HUES6 (cell line): ENCODE results near the gene SLMAP.

ENCODE experiments used
- H3K27ac ChIP-seq: 2 replicates; pipeline ENCODE4 v1.7.0; 2013; ENCODE audit warnings: low read depth, mild to moderate bottlenecking, low read length, inconsistent platforms
- H3K27me3 ChIP-seq: 2 replicates; pipeline ENCODE4 v1.6.1; 2013; ENCODE audit warnings: low read length; ENCODE audit not compliant: control insufficient read depth, insufficient read depth
- H3K36me3 ChIP-seq: 2 replicates; pipeline ENCODE4 v1.6.1; 2013; ENCODE audit warnings: low read length; ENCODE audit not compliant: control insufficient read depth, insufficient read depth
- H3K4me1 ChIP-seq: 2 replicates; pipeline ENCODE4 v1.6.1; 2013; ENCODE audit warnings: low read length; ENCODE audit not compliant: control insufficient read depth, insufficient read depth
- H3K4me3 ChIP-seq: 2 replicates; pipeline ENCODE4 v1.5.1; 2013; ENCODE audit warnings: low read depth, low read length
- H3K9ac ChIP-seq: one replicate; pipeline ENCODE4 v1.6.1; 2013; ENCODE audit warnings: mild to moderate bottlenecking, low read length
- H3K9me3 ChIP-seq: 2 replicates; pipeline ENCODE4 v1.6.1; 2013; ENCODE audit warnings: low read depth, low read length; ENCODE audit not compliant: control insufficient read depth, insufficient read depth

The SLMAP gene

DNA sequence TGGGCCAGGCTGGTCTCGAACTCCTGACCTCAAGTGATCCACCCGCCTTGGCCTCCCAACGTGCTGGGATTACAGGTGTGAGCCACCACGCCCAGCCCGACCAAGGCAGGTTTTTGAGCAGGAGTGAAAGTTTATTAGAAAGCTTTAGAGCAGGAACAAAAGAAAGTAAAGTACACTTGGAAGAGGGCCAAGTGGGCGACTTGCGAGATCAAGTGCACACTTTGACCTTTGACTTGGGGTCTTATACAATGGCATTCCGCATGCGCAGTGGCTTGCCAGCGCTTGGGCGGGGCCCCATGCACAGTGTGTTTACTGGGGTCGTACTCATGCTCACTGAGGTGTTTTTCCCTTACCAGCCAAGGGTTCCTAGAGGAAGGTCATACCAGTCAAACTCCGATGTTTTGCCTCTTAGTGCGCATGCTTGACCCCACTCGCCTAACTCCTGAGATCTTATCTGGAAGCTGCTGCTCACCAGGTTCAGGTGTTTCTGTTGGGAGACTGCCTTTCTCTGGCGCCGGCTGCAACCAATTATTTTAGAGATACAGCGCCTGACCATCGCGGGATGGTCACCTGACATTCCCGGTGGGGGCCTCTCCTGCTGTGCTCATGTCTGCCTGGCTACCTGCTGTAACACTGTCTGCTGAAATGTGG, 205.2 kb downstream of the SLMAP start:
- no peaks in the 10 kb centered on the region for H3K36me3 ChIP-seq
- no peaks in the 10 kb centered on the region for H3K27me3 ChIP-seq
- no peak overlapping the region for H3K4me3 ChIP-seq
- H3K4me1 ChIP-seq, result peaks cover 16% of the 10 kb centered on the region
- no peak overlapping the region for H3K9ac ChIP-seq
- no peak overlapping the region for H3K27ac ChIP-seq
- no peaks in the 10 kb centered on the region for H3K9me3 ChIP-seq

DNA sequence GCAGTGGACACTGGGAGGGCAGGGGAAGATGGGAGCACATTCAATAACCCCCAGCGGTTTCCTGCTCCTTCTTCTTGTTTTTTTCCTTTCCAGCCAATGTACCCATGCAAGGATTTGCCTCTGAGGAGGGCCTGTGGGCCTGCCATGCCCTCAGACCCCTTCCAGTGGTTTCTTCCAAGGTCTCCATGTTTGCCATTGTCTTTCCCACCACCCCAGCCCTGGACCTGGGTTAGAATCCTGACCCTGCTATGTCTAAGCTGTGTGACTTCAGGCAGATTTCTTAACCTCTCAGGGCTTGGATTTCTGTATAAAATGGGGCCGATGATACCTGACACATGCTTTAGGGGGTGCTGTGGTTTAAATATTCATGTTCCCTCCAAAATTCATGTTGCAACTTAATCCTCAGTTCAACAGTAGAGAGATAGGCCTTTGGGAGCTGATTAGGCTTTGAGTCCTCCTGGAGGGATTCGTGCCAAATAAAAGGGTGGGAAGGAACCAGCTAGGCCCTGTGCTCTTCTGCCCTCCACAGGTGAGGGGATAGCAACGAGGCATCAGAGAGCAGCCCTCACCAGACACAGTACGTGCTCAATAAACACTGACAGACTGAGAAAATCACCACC, 205.8 kb downstream of the SLMAP start:
- Histone ChIP-seq H3K27ac (no peak overlapping the region), H3K9me3 (no peaks in the 10 kb centered on the region), H3K27me3 (no peaks in the 10 kb centered on the region)

DNA sequence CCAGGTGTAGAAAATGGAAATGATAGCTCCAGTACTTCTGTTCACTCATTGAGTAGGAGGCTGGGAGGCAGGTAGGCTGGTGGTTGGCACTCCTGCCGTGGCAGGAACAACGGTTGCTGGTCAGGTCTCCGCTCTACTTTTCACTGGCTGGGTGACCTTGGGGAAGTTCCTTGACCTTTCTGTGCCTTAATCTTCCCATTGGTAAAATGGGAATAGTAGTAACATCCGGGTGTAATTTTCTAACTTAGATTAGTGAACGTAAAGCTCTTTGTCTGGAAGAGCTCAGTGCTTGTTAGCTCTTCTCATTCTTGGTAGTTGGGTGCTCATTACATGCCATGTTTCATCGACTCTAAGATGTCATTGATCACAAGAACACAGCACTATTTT, 206.3 kb downstream of the SLMAP start:
- Histone ChIP-seq H3K27ac (no peak overlapping the region), H3K9ac (no peak overlapping the region), H3K36me3 (no peaks in the 10 kb centered on the region), H3K27me3 (no peaks in the 10 kb centered on the region), H3K4me1 (peaks cover 16% of the 10 kb centered on the region), H3K9me3 (no peaks in the 10 kb centered on the region), H3K4me3 (no peak overlapping the region)

More for the DNA sequence above, 205.8 kb downstream of the SLMAP start:
- Histone ChIP-seq H3K4me3 (no peak overlapping the region), H3K36me3 (no peaks in the 10 kb centered on the region), H3K4me1 (peaks cover 16% of the 10 kb centered on the region), H3K9ac (no peak overlapping the region)

DNA sequence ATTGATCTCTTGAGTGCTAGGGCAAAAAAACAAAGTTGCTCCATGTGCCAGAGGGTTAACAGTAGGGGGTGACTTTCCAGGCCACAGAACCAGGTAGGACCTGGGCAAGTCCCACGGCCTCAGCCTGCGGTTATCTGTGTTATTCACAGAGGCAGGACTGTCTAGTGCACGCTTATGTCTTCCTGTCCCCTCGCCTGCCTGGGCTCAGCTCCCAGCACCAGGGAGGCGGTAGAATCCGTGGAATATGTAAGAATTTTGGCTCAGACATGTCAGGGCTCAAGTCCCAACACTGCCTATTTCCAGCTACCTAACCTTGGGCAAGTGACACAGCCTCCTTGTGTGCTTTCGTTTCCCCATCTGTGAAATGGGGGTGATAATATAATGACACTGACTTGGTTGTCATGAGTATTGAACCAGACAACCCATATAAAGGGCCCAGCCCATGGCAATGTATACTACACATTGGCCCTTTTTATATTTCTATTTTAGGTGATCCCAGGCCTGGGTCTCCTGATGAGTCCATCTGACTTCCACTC, 207.8 kb downstream of the SLMAP start:
- Histone ChIP-seq H3K9me3 (no peaks in the 10 kb centered on the region), H3K4me3 (no peak overlapping the region), H3K36me3 (no peaks in the 10 kb centered on the region), H3K9ac (no peak overlapping the region), H3K27ac (no peak overlapping the region), H3K4me1 (peaks cover 16% of the 10 kb centered on the region), H3K27me3 (no peaks in the 10 kb centered on the region)

DNA sequence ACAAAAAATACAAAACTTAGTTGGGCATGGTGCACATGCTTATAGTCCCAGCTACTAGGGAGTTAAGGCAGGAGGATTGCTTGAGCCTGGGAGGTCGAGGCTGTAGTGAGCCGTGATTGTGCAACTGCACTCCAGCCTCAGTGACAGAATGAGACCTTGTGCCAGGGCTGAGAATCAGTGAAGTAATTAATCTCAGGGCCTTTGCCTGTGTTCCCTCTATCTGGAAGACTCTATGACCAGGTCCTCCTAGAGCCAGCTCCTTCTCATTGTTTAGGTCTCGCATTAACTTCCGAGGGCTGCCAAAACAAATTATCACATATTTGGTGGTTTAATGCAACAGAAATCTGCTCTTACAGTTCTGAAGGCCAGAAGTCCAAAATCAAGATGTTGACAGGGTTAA, 210.7 kb downstream of the SLMAP start:
- Histone ChIP-seq H3K9me3 (no peaks in the 10 kb centered on the region), H3K4me1 (peaks cover 14% of the 10 kb centered on the region), H3K36me3 (no peaks in the 10 kb centered on the region), H3K4me3 (no peak overlapping the region), H3K9ac (no peak overlapping the region), H3K27ac (no peak overlapping the region), H3K27me3 (no peaks in the 10 kb centered on the region)

DNA sequence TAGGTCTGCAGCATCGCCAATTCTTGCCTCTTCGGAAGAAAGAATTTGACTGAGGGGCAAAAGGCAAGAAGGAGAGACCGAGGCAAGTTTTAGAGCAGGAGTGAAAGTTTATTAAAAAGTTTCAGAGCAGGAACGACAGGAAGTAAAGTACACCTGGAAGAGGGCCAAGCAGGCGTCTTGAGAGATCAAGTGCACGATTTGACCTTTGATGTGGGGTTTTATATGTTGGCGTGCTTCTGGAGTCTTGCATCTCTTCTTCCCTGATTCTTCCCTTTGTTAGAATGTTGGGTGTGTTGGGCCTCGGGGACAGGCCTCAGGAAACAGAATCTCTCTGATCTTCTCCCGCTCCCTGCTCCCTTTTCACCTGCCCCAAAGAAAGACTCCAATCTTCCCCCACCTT, 211.5 kb downstream of the SLMAP start:
- Histone ChIP-seq H3K4me3 (no peak overlapping the region), H3K27ac (no peak overlapping the region), H3K36me3 (no peaks in the 10 kb centered on the region), H3K9me3 (no peaks in the 10 kb centered on the region), H3K9ac (no peak overlapping the region), H3K27me3 (no peaks in the 10 kb centered on the region), H3K4me1 (peaks cover 21% of the 10 kb centered on the region)

DNA sequence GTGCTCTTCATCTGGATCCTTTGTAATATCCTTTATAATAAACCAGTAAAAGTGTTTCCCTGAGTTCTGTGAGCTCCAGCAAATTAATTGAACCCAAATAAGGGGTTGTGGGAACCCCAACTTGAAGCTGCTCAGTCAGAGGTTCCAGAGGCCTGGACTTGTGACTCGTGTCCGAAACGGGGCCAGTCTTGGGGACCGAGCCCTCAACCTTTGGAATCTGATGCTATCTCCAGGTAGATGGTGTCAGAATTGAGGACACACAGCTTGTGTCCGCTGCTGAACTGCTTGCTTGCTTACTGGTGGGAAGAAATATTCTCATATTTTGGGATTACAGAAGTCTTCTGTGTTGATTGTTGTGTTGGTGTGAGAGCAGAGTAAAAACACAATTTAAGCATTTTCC, 212.4 kb downstream of the SLMAP start:
- H3K4me3 ChIP-seq, result no peak overlapping the region
- peaks cover 27% of the 10 kb centered on the region for H3K4me1 ChIP-seq
- no peaks in the 10 kb centered on the region for H3K27me3 ChIP-seq
- no peaks in the 10 kb centered on the region for H3K36me3 ChIP-seq
- H3K27ac ChIP-seq, result no peak overlapping the region
- H3K9ac ChIP-seq, result no peak overlapping the region
- no peaks in the 10 kb centered on the region for H3K9me3 ChIP-seq

DNA sequence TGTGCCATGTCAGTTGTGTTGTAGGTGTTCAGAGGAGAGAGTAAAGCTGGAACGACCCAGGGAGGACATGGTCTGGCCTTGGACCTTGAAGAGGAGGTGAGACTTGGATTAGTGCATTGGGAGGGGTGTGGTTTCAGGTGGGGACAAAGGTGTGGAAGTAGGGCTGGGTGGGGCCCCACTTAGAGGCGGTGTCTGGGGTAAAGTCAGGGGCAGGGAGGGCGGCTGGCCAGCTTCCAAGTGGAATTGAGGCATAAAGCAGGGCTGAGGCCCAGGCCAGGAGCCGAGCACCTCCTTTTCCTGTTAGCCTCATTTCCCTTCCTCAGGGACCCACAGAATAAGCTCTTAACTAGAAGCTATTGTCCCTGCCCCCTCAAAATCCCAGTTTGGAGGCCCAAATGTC, 215.9 kb downstream of the SLMAP start:
- Histone ChIP-seq H3K9ac (peak overlapping the region; percentile 15), H3K27me3 (no peaks in the 10 kb centered on the region), H3K4me1 (peaks cover 34% of the 10 kb centered on the region), H3K36me3 (no peaks in the 10 kb centered on the region), H3K4me3 (no peak overlapping the region), H3K27ac (no peak overlapping the region), H3K9me3 (no peaks in the 10 kb centered on the region)

DNA sequence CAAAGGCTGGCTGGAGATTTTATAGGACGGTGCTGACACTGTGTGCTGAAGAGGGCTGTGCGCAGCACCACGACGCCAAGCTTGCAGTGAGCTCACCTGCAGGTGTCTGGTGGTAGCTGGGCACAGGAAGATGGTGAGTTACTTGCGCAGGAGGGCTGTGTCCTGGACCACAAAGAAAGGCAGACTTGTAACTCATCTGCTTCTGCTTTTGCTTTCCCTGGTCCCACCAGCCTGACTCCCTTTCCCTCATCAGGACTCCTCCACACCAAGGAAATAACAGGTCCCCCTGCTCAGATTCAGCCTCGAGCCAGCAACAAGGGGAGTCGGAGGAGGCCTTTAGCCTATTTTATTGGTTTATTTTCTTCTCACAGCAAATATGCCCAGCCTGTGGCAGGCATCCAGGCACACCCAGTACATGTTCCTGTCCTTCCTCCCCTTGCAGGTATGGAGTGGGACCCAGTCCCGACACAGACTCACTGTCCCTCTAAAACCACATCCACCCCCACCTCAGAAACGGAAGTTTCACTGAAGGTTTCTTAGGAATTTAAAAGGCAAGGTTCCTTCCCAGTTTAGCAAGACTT, 216.5 kb downstream of the SLMAP start:
- H3K4me1 ChIP-seq, result peaks cover 34% of the 10 kb centered on the region
- H3K27me3 ChIP-seq, result no peaks in the 10 kb centered on the region
- H3K9ac ChIP-seq, result peak overlapping the region; percentile 3
- 0 out of 2 replicates have a peak overlapping the region, but pooled peaks have one; percentile 1 for H3K27ac ChIP-seq
- no peak overlapping the region for H3K4me3 ChIP-seq
- H3K9me3 ChIP-seq, result no peaks in the 10 kb centered on the region
- no peaks in the 10 kb centered on the region for H3K36me3 ChIP-seq

DNA sequence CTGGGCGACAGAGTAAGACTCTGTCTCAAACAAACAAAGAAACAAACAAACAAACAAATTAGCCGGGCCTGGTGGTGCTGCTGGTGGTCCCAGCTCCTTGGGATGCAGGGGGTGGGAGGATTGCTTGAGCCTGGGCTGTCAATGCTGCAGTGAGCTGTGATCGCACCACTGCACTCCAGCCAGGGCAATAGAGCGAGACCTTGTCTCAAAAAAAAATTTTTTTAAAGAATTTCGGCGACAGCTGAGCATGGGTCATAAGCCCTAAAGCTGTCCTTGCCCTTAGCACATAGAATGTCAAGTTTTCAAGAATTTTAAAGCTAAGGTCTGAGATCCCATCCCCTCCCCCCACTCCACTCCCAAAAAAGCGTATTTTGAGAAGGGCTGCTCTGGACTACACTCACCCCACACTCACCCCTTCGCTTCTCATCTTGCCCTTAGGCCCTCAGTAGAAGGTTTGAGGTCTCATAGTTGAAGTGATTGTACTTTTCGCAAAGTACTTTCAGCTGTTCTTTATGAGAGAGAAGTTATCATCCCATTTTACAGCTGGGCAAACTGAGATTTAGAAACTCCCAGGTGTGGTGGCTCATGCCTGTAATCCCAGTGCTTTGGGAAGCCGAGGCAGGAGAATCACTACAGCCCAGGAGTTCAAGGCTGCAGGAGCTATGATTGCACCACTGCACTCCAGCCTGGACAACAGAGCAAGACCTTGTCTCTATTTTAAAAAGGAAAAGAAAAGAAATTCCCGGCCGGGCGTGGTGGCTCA, 217.8 kb downstream of the SLMAP start:
- Histone ChIP-seq H3K4me1 (peaks cover 34% of the 10 kb centered on the region), H3K4me3 (no peak overlapping the region)

More for the DNA sequence above, 217.8 kb downstream of the SLMAP start:
- no peak overlapping the region for H3K27ac ChIP-seq
- no peaks in the 10 kb centered on the region for H3K9me3 ChIP-seq
- H3K9ac ChIP-seq, result no peak overlapping the region
- no peaks in the 10 kb centered on the region for H3K27me3 ChIP-seq
- H3K36me3 ChIP-seq, result no peaks in the 10 kb centered on the region
